Stimulated activated CD8-positive, alpha-beta memory T cell treated with anti-CD3 and anti-CD28 coated beads, Interleukin-4, amount 100 ng/mL, for 4 hours (primary cell): Measurements from ENCODE around the gene ERH.
"Not testable (repeated sequence)": the region's sequence is repeated elsewhere in the genome, so short reads cannot be mapped to it uniquely, and the experiment has no call there.

Source experiments
- DNase-seq, 2 donors: peaks; one replicate each; pipeline ENCODE4 v3.0.0-alpha.2; 2020; ENCODE audit warnings: low read depth in 2 of 2, low spot score in 1 of 2

Gene ERH

GRCh38 chr14:69398818-69399210 is 715 bp upstream of the ERH start:
- no peak for DNase-seq

GRCh38 chr14:69395929-69396328 is 2.2 kb downstream of the ERH start:
- DNase-seq = no peak

- DNase-seq = no peak
Measured at GRCh38 chr14:69392481-69392880, 5.6 kb downstream of the ERH start.

DNA sequence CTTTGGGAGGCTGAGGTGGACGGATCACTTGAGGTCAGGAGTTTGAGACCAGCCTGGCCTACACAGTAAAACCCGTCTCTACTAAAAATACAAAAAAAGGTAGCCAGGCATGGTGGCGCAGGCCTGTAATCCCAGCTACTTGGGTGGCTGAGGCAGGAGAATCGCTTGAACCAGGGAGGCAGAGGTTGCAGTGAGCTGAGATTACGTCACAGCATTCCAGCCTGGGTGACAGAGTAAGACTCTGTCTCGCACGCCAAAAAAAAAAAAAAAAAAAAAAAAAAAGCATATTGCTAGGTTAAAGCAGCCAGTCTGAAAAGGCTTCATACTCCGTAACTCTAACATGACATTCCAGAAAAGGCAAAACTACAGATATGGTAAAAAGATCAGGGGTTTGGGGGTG is 6.7 kb downstream of the ERH start:
- DNase-seq = not testable (repeated sequence)

DNA sequence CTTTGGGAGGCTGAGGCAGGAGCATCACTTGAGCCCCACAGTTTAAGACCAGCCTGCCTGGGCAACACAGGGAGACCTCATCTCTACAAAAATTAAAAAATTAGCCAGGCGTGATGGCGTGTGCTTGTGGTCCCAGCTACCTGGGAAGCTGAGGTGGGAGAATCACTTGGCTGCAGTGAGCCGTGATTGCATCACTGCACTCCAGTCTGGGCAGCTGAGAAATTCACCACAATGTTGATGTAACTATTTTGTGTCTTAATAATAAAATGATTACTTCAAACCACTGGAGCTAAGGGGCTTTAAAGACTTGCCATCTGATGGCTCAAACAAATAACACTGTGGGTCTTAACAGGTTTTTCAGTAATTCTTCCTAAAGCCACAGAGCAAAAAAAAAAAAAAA is 10.8 kb downstream of the ERH start:
- no peak for DNase-seq

- DNase-seq = no peak
Measured at GRCh38 chr14:69378274-69378673, 19.8 kb downstream of the ERH start.

- DNase-seq = no peak
Measured at GRCh38 chr14:69376439-69376838, 21.7 kb downstream of the ERH start.

GRCh38 chr14:69375722-69376121 is 22.4 kb downstream of the ERH start:
- DNase-seq = no peak

DNA sequence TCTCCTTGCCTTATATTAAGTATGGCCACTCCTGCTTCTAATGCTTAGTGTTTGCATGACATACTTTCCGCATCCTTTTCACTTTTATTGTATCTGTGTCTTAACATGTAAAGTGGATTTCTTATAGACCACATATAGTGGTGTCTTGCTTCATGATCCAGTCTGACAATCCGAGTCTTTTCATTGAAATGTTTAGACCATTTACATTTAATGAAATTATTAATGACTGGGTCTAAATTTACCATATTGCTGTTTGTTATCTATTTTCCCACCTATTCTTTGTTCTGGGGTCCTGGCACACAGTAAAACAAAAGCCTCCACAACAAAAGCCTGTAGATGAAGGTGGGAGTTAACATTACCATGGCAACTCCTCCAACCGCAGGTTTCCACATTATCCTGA is 22.9 kb downstream of the ERH start:
- DNase-seq = no peak

- DNase-seq = no peak
Measured at GRCh38 chr14:69374235-69374634, 23.9 kb downstream of the ERH start.

DNA sequence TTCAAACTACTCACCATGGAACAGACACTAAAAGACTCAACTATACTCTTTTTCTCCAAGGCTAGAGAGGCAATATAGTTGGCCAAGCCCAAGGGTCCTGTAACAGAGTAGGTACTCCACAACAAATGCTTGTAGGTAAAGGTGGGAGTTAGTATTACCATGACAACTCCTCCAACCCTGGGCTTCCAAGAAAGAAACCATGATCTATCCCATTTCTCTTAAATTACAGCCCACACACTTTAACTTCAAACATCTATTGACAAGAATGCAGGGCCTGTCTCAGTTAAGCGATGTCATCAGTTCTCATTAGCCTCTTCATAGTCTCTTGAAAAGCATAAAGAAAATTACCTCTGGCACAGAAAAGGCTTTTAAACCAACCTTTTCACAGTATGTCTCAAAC is 25.0 kb downstream of the ERH start:
- no peak for DNase-seq

GRCh38 chr14:69372146-69372545 is 26.0 kb downstream of the ERH start:
- DNase-seq = no peak

- DNase-seq = no peak
Measured at GRCh38 chr14:69370061-69370460, 28.0 kb downstream of the ERH start.

GRCh38 chr14:69368381-69368780 is 29.7 kb downstream of the ERH start:
- DNase-seq = no peak

GRCh38 chr14:69366761-69367160 is 31.3 kb downstream of the ERH start:
- DNase-seq = no peak

DNA sequence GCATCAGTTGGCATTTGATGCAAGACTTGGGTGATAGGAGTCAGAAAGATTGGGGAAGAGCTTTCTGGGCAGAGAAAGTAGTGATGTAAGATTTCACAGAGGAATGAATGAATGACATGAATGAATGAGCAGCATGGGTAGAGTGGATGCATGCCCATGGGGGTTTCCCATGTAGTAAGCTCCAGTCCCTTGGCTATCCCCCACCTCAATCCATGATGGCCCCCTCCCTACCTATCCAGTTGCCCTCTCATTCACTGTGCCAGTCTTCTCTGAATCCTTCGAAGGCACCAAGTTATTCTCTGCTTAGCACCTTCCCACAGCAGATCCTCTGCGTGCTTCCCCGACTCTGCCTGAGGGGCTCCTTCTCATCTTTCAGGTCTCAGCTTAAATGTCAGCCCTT is 32.0 kb downstream of the ERH start:
- no peak for DNase-seq

- DNase-seq = no peak
Measured at GRCh38 chr14:69364378-69364777, 33.7 kb downstream of the ERH start.

DNA sequence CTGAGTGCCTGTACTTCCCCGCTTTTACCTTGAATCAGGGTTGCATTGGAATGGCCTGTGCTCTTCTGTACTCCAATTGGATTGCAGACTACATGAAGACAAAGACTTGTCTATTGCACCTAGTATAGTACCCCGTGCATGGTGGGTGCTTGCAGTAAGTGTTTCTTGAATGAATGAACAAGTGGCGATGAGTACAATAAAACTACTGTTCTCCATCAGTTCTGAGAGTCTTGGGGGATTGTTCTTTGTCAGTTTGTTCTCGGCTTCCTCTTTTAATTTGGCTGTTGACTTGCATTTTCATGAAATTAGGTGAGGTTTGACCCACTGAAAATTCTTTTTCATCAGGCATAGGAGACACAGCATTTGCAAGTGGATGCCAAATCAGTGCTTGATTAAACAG is 34.1 kb downstream of the ERH start:
- no peak for DNase-seq

DNA sequence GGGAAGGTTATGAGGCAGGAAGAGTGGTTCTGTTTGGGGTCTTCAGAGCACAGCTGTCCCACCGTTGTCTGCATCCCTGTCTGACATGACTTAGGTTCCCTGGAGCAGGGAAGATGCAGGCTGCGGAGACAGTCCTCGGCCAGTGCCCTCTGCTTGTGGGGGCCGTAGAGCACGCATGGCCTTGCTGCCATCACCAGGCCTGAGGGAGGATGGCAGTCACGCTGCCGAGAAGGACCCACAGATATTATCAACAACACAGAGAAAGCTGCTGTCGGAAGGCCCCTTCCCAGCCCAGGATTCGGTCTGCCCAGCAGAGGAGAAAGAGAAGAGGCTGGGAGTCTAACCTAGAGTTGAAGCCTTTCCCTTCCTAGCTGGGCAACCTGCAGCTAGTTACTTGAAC is 35.0 kb downstream of the ERH start:
- no peak for DNase-seq

GRCh38 chr14:69360438-69361108 is 37.5 kb downstream of the ERH start:
- no peak for DNase-seq

DNA sequence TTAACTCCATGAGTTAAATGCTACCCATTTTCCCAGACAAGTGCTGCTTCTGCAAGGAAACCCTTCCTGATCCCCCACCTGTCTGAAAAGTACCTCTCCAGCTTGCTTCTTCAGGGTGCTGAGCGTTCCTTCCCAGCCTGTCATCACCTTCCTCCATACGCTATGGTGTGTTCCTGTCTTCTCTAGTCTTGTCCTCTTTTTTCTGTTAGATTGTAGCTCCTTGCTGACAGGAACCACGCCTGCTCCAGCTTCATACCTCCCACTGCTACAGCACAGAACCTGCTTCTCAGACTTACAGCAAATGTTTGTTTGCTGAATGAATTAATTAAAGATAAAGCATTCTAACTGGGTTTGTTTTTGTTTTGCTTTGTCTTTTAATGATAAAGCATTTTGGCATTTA is 39.1 kb downstream of the ERH start:
- DNase-seq = no peak

GRCh38 chr14:69358233-69358963 is 39.7 kb downstream of the ERH start:
- DNase-seq = no peak
